Stimulated activated CD4-positive, alpha-beta T cell treated with anti-CD3 and anti-CD28 coated beads, TNF-alpha, amount 100 ng/mL, for 4 hours (primary cell): ENCODE data around the gene DIP2A.
"Not testable (repeated sequence)": the region's sequence is repeated elsewhere in the genome, so short reads cannot be mapped to it uniquely, and the experiment has no call there.

Source experiments
- DNase-seq, 3 experiments: peaks; one replicate each; pipeline ENCODE4 v3.0.0-alpha.2; 2020; ENCODE audit warnings: low read depth in 3 of 3

DIP2A gene

DNA sequence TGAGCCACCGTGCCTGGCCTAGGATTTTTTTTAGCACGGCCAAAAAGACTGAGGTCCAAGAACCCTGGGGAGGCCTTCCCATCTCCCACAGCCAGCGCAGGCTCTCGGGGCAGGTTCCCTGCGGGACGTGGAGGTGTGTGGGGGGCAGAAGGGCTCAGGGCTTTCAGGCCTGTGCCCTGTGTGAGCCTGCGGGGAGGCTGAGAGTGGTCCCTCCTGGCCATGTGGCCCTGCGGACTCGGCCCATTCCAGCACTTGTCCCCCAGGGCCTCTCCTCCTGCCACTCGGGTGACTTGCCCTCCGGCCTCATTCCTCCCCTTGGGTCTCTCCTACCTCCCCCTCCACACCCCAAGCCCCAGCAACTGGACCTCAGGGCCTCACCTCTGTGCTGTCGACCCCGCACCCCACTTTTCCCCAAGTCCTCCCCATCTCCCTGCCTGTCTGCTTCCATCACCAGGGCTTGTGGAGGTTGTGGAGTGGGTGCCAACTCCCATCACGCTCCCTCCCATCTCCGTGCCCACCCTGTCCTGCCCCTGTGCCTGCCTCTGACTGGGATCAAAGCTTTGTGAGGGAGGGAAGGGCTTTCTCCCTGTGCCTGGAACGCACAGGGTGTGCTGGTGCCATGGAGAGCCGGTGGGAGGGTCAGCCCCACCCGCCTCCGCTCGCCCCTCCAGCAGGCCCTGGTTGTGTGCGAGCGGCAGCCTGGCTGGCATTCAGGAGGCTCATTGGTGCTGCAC is 32.2 kb upstream of the DIP2A start:
- DNase-seq: no peak

DNA sequence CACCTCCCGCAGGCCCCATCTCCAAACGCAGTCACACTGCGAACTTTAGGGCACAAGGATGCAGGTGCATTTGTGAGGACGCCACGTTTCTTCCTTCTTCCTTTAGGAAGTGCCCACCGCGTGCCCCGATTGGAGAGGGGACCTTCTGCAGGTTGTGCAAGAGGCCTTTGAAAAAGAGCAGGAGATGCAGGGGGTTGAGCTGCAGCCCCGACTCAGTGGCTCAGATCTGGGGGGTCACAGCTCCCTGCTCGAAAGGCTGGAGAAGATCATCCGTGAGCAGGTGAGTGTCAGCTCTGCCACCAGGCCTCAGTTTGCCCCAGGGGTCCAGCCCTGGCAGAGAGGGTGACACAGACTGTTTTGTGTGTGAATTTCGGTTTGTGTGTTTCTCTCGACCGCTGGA is 31.2 kb upstream of the DIP2A start:
- no peak for DNase-seq

GRCh38 chr21:46428286-46428685 is 30.4 kb upstream of the DIP2A start:
- DNase-seq: no peak

DNA sequence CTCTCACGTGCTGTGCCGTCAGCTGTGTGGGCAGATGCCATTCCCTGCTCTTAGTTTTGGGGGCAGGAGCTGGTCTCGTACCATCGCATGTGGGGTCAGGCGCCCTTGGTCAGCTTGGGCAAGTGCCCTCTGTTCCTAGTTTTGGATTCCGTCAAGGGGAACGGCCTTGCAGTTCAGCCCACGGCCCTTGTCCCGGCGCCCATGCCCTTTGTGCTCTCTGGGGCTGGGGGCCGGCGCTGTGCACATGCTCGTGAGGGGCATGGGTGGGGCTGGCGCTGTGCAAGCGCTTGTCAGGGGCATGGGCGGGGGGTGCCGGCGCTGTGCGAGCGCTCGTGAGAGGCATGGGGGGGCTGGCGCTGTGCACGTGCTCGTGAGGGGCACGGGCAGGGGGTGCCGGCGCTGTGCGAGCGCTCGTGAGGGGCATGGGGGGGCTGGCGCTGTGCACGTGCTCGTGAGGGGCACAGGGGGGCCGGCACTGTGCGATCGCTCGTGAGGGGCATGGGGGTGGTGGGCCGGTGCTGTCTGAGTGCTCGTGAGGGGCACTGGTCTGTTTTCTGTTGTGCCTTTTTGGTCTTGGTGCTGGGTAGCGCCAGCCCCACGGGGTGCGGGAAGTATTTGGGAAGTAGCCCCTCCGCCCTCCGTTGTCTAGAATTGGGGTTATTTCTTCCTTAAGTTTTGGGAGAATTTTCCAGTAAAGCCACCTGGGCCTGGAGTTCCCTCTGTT is 29.5 kb upstream of the DIP2A start:
- no peak for DNase-seq

DNA sequence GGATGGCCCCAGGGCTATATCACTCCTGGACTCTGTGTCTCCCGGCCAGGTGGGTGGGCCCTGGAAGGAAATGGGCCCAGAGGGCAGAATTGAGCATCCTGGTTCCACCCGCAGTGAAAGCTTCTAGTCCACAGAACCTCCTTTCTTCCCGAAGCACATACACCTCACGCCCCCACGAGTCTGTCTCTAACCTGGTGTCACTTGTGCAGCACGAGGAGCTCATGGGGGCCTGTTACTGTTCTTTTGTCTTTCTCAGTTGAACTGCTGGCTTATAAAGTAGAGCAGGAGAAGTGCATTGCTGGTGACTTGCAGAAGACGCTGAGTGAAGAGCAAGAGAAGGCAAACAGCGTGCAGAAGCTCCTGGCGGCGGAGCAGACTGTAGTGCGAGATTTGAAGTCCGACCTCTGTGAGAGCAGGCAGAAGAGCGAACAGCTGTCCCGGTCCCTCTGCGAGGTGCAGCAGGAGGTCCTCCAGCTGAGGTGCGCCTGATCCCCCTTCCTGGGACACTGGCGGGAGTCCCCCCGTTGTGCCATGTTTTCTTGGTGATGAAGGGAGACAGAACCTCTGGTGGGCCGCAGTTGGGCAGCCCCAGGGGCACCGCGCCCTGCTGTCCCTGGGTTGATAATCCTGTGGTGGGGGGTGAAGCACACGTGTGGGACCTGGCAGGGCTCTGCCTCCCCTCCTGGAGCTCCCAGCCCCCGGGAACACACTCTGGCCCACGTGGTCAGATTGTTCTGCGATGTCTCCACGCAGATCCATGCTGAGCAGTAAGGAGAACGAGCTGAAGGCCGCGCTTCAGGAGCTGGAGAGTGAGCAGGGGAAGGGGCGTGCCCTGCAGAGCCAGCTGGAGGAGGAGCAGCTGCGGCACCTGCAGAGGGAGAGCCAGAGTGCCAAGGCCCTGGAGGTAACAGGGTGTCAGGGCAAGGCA is 28.7 kb upstream of the DIP2A start:
- DNase-seq: no peak

GRCh38 chr21:46431448-46431847 is 27.2 kb upstream of the DIP2A start:
- no peak for DNase-seq

DNA sequence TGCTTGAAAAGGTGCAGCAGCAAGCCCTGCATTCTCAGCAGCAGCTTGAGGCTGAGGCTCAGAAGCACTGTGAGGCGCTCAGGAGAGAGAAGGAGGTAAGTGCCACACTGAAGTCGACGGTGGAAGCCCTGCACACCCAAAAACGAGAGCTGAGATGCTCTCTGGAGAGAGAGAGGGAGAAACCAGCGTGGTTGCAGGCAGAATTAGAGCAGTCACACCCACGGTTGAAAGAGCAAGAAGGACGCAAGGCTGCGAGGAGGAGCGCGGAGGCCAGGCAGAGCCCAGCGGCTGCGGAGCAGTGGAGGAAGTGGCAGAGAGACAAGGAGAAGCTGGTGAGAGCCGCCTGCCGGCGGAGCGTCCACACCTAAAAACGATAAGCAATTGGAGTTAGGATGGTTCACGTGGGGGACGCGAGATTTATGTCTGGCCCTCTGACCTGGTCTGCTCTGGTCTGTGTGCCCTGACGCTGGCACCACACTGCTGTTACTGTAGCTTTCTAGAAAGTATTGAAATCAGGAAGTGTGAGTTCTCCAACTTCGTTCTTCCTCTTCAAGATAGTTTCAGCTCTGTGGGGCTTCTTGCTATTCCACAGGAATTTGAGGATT is 26.7 kb upstream of the DIP2A start:
- no peak for DNase-seq

DNA sequence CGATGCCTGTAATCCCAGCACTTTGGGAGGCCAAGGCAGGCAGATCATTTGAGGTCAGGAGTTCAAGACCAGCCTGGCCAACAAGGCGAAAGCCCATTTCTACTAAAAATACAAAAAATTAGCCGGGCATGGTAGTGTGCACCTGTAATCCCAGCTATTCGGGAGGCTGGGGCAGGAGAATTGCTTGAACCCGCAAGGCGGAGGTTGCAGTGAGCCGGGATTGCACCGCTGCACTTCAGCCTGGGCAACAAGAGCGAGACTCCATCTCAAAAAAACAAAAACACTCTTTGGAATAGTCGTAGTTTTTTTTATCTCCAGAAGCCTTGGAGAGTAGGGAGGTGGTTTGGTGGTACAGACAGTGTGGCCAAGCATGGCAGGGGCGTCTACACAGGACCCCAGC is 25.6 kb upstream of the DIP2A start:
- DNase-seq: not testable (repeated sequence)

- no peak for DNase-seq
These were observed 24.3 kb upstream of the DIP2A start for GRCh38 chr21:46434322-46434958.

DNA sequence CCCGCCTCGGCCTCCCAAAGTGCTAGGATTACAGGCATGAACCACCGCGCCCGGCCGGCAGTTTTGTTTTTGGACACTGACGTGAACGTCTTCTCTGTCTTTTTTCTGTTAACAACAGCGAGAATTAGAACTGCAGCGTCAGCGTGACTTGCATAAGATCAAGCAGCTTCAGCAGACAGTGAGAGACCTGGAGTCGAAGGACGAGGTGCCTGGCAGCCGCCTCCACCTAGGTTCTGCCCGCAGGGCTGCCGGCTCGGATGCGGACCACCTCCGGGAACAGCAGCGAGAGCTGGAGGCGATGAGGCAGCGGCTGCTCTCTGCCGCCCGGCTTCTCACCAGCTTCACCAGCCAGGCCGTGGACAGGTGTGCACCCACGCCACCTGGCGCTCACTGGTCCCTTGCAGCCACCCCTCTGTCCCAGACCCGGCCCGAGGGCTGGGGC is 22.9 kb upstream of the DIP2A start:
- no peak for DNase-seq

DNA sequence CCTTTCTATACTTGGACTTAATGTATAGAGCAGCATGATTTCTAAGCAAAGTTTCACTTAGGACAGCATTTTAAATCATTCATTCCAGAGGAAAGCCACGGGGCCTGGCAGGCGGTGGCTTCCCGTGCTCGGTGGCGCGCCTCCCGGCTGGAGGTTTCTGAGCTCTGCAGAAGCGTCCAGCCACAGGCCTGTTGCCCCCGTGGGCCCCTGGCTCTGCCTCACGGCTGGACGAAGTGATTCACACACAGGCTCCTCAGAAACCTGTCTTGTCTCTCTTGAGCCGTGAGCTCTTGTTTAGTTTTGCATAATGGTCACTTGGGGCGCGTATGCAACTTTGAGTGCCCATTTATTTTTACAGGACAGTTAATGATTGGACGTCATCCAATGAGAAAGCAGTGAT is 22.1 kb upstream of the DIP2A start:
- DNase-seq: no peak

DNA sequence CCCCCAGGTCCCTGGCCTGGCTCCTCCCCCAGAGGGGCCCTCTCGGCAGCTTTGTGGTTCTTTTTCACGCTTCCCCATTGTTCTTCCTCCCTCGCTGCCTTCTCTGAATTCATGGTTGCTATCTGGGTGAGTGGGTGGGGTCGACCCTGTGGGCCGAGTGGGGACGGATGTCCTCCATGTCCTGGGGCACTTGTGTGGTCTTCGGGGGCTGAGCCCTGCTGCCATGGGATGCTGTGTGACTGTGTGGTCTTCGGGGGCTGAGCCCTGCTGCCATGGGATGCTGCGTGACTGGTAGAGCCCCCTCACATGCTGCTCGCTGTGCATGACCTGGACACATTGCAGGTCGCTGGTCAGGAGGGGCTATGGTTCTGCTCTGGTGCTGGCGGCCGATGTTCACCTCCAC is 21.6 kb upstream of the DIP2A start:
- DNase-seq: no peak

DNA sequence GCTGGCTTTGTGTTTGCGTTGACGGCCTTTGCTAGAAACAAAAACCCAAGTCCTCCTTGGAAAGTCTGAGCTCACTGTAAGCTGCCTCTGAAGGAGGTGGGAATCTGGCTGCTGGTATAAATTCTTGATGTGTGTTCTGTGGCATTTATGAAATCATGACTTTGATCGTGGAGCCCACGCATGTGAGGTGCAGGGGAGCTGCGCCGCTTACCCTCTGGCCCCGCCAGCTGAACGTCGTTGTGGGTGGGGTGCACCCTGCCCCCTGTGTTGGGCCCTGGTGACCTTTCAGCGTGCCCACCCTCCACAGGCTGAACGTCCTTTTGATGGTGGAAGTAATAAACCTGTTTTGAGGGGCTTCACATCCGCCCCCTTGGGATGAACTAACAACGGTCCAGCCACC is 21.2 kb upstream of the DIP2A start:
- no peak for DNase-seq

GRCh38 chr21:46438241-46438640 is 20.4 kb upstream of the DIP2A start:
- no peak for DNase-seq

DNA sequence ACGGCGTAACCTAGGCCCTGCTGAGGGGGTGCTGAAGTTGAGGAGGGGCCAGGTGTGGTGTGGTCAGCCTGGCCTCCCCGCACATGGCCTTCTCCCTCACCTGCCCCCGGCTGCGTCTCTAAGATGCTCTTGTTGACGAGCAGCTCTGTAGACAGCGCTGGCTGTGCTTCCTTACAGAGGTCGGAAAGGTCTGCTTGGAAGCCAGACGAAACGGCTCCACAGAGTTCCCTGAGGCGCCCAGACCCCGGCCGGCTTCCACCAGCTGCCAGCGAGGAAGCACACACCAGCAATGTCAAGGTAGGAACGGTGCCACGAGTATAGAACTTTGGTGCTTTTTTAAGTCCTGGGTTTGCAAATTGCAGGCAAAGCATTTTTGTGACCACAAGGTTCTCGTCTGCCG is 18.8 kb upstream of the DIP2A start:
- no peak for DNase-seq

- DNase-seq: no peak
These were observed 17.4 kb upstream of the DIP2A start for GRCh38 chr21:46441331-46441730.

DNA sequence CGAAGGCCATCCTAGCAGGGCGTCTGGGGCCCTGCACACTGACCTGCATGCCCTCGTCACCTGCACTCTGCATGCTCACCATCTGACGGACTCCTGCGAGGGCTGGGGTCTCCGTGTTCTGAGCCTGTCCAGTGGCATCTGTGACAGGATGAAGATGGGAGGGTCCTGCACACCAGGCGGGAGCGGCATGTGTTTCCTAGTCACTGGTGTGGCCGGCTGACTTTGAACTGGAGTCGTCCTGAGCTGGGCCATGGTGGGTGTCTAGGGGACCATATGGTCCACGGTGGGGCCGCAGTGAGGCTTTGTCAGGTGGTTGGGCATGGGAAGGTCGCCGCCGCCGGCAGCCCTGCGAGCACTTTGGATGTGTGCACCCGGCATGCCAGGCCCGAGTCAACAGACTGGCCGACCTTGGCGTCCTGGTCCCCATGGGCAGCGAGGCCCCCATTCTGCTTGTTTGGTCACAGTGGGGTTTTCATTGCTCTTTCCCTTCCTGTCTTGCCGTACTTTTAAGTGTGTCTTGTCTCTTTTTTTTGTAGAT is 16.7 kb upstream of the DIP2A start:
- no peak for DNase-seq

DNA sequence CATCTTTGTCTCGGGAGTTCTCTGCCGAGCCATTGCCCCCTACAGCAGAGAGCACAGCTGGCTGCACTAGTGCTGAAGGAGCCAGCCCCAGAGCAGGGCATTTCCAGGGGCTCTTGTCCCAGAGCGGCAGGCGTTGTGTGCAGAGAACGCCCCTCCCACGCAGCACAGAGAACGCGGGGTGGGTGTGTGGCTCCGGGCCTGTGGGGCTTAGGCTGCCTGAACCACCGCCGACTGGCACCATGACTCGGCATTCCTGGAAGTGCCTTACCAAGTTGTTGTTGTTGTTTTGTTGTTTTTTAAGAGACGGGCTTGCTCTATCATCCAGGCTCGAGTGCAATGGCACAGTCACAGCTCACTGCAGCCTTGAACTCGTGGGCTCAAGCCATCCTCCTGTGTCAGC is 15.8 kb upstream of the DIP2A start:
- DNase-seq: no peak

DNA sequence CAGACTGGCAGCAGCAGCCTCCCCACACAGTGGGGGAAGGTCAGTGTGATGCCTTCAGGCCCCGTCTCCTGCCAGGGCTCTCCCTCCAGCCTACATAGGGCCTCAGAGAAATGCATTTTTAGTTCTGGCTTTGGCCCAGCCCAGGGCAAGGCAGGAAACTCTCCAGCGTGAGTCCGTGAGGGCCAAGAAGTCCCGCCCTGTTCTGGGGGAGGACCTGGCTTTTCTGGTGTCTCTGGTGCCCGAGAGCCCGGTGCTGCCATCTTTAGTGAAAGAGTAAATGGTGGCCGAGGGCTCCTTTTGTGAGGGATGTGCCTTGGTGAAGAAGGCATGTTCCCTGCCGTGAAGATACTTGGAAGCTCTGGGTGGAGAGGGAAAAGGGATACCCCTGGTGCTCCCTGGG is 14.8 kb upstream of the DIP2A start:
- DNase-seq: no peak

- DNase-seq: no peak
These were observed 10.6 kb upstream of the DIP2A start for GRCh38 chr21:46448108-46448507.

DNA sequence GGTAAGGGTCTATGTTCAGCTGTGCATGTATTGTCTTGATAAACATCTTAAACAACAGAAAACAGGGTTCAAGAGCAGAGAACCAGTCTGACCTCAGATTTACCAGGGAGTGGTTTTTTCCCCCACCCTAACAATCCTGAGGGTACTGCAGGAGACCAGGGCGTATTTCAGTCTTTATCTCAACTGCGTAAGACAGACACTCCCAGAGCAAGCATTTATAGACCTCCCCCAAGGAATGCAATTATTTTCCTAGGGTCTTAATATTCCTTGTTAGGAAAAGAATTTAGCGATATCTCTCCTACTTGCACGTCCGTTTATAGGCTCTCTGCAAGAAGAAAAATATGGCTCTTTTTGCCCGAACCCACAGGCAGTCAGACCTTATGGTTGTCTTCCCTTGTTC is 9.8 kb upstream of the DIP2A start:
- not testable (repeated sequence) for DNase-seq
